B cell (primary cell): ENCODE results near the gene PTPRN2. TPM values are rescaled to one million over a fixed set of nuclear protein-coding genes. Genes with fewer than 3 reads are reported as not detected.

Experiments
- ATAC-seq: fragments of 200-7000 bp; cut with Tn5 transposase; one replicate; pipeline ENCODE4 v1.10.0; 2021; ENCODE audit warnings: low read depth, mild to moderate bottlenecking, moderate number of reproducible peaks, moderate library complexity
- CTCF ChIA-PET: fragments of 350-600 bp; sonication (Branson Sonifier 250); formaldehyde crosslinking; loops from one replicate; lab custom pipeline; 2021; ENCODE audit warnings: antibody characterized with exemption, inconsistent platforms; lab: Charles Lee
- POLR2A ChIA-PET: fragments of 350-600 bp; sonication (Branson Sonifier 250); formaldehyde crosslinking; loops from one replicate; lab custom pipeline; 2021; ENCODE audit warnings: antibody characterized with exemption; lab: Charles Lee
- DNase-seq: peaks from one replicate; pipeline ENCODE4 v3.0.0; 2013
- H2AFZ ChIP-seq: 2 replicates; pipeline ENCODE4 v1.6.1; 2012; ENCODE audit warnings: mild to moderate bottlenecking, low read depth, low read length; ENCODE audit not compliant: insufficient read depth, poor library complexity, severe bottlenecking
- H3K27ac ChIP-seq, 2 donors: 1 replicate in 1 of 2; 2 replicates in 1 of 2; pipeline ENCODE4 v1.5.1; 2012 to 2013; ENCODE audit warnings: low read length in 2 of 2, mild to moderate bottlenecking in 2 of 2, moderate library complexity in 1 of 2
- H3K27me3 ChIP-seq, 4 experiments: fragments of 200-600 bp in 1 of 4; sonication (generic) in 1 of 4; replicated peaks in 1 of 4; 1 replicate in 2 of 4; 2 replicates in 2 of 4; pipeline versions ENCODE4 v1.6.1 to v1.7.0; 2013 to 2016; ENCODE audit warnings: low read length in 3 of 4, mild to moderate bottlenecking in 2 of 4, mixed read lengths in 1 of 4, moderate library complexity in 1 of 4; ENCODE audit not compliant: insufficient read depth in 4 of 4, control insufficient read depth in 3 of 4; ENCODE audit errors: control extremely low read depth in 1 of 4
- H3K36me3 ChIP-seq, 2 experiments: replicated peaks in 1 of 2; 1 replicate in 1 of 2; 2 replicates in 1 of 2; pipeline versions ENCODE4 v1.6.1 to v1.7.1; 2013; ENCODE audit warnings: low read length in 1 of 2; ENCODE audit not compliant: insufficient read depth in 2 of 2, control insufficient read depth in 1 of 2; ENCODE audit errors: control extremely low read depth in 1 of 2, extremely low read depth in 1 of 2
- H3K4me1 ChIP-seq, 2 donors: fragments of 200-600 bp in 1 of 2; sonication (generic) in 1 of 2; 1 replicate in 1 of 2; 2 replicates in 1 of 2; pipeline versions ENCODE4 v1.5.1 to v1.6.1; 2013 to 2017; ENCODE audit warnings: low read length in 2 of 2; ENCODE audit not compliant: control insufficient read depth in 2 of 2, insufficient read depth in 2 of 2
- H3K4me2 ChIP-seq: replicated peaks from 2 replicates; pipeline ENCODE3; 2012; ENCODE audit warnings: mild to moderate bottlenecking, low read depth, low read length; ENCODE audit not compliant: poor library complexity, severe bottlenecking
- H3K4me3 ChIP-seq, 5 experiments: fragments of 200-600 bp in 1 of 5; sonication (generic) in 1 of 5; 1 replicate in 3 of 5; 2 replicates in 2 of 5; pipeline versions ENCODE4 v1.5.1 to v1.7.0; 2011 to 2016; ENCODE audit warnings: low read length in 4 of 5, mild to moderate bottlenecking in 4 of 5, low read depth in 2 of 5, control low read depth in 1 of 5, moderate library complexity in 1 of 5; ENCODE audit not compliant: insufficient read depth in 1 of 5; ENCODE audit errors: control extremely low read depth in 1 of 5, extremely low read depth in 1 of 5
- H3K79me2 ChIP-seq: fragments of 200-600 bp; sonication (generic); one replicate; pipeline ENCODE4 v1.6.0; 2016; ENCODE audit warnings: low read length; ENCODE audit not compliant: control insufficient read depth, insufficient read depth
- H3K9ac ChIP-seq: fragments of 200-600 bp; sonication (generic); 2 replicates; pipeline ENCODE4 v1.6.1; 2017; ENCODE audit warnings: mild to moderate bottlenecking, low read length, moderate library complexity
- H3K9me3 ChIP-seq, 3 donors: one replicate each; pipeline versions ENCODE4 v1.6.1 to v1.7.1; 2013; ENCODE audit warnings: low read length in 2 of 3; ENCODE audit not compliant: control insufficient read depth in 2 of 3, insufficient read depth in 1 of 3; ENCODE audit errors: control extremely low read depth in 1 of 3
- H4K20me1 ChIP-seq: 2 replicates; pipeline ENCODE4 v1.6.0; 2012; ENCODE audit warnings: mild to moderate bottlenecking, low read length; ENCODE audit not compliant: insufficient read depth, control insufficient read depth, poor library complexity, severe bottlenecking
- H3K27ac Mint-ChIP-seq: one replicate; pipeline ENCODE4 v1.8.0; 2021; ENCODE audit warnings: mixed read lengths
- H3K27me3 Mint-ChIP-seq: one replicate; pipeline ENCODE4 v1.8.0; 2021; ENCODE audit warnings: mixed read lengths
- H3K4me1 Mint-ChIP-seq: one replicate; pipeline ENCODE4 v1.8.0; 2021; ENCODE audit warnings: mixed read lengths
- H3K4me3 Mint-ChIP-seq: one replicate; pipeline ENCODE4 v1.8.0; 2021; ENCODE audit warnings: mixed read lengths
- H3K9me3 Mint-ChIP-seq: one replicate; pipeline ENCODE4 v1.8.0; 2022; ENCODE audit warnings: mixed read lengths; ENCODE audit not compliant: insufficient read depth
- CTCF ChIP-seq: fragments of 200-600 bp; IDR thresholded peaks from one replicate; pipeline ENCODE4 v1.8.0; 2022; ENCODE audit warnings: antibody characterized with exemption, mild to moderate bottlenecking
- EZH2 ChIP-seq: IDR thresholded peaks from 2 replicates; pipeline ENCODE4 v1.6.1; 2012; ENCODE audit warnings: borderline replicate concordance, low read depth, mild to moderate bottlenecking, moderate library complexity, low read length; ENCODE audit not compliant: insufficient read depth, poor library complexity, severe bottlenecking
- WGBS: methylation state at CpG from one replicate; pipeline ENCODE4 v1.1.5; 2013; ENCODE audit warnings: missing lambda C conversion rate; ENCODE audit not compliant: insufficient coverage; 5-methylcytosine and 5-hydroxymethylcytosine counted together
- intact Hi-C: fragments of 100-400 bp; cut with micrococcal nuclease; formaldehyde crosslinking; loops from one replicate; pipeline ENCODE4 v1.10.0; 2022
- polyA plus RNA-seq: library from polyadenylated mRNA; depleted of rRNA; stranded (reverse); fragments of >200 nt; gene quantifications from 2 replicates; pipeline ENCODE4 v1.2.3, GENCODE V29; 2012
- total RNA-seq, 2 donors: library from RNA; stranded (reverse); fragments of 120-200 nt in 1 of 2; gene quantifications; 1 replicate in 1 of 2; 2 replicates in 1 of 2; pipeline versions ENCODE4 v1.2.3 to v1.2.4, GENCODE V29; 2013 to 2022

The PTPRN2 gene
- total and polyA plus RNA-seq, 2 donors (not counting 1 experiment from before 2014, with no cell fraction given) = 2.0 to 5.0 TPM

GRCh38 chr7:157885140-157885539 lies 702.5 kb downstream of the PTPRN2 start:
- no peak for TF ChIP-seq CTCF
- no peak for TF ChIP-seq EZH2
- H3K9me3 Mint-ChIP-seq = no peaks in the 10 kb centered on the region
- peaks cover 4% of the 10 kb centered on the region for H3K27me3 Mint-ChIP-seq
- Histone ChIP-seq H2AFZ (no peak overlapping the region), H4K20me1 (no peaks in the 10 kb centered on the region), H3K9me3 (peaks cover 0 to 34% (median 2%) of the 10 kb centered on the region in 3 donors), H3K4me2 (no peak overlapping the region), H3K27ac (no peak overlapping the region), H3K79me2 (no peaks in the 10 kb centered on the region), H3K27me3 (no peaks in the 10 kb centered on the region), H3K36me3 (no peaks in the 10 kb centered on the region), H3K9ac (no peak overlapping the region), H3K4me1 (no peaks in the 10 kb centered on the region), H3K4me3 (no peak overlapping the region)
- ATAC-seq (no peak), DNase-seq (no peak)
- no peaks in the 10 kb centered on the region for H3K4me1 Mint-ChIP-seq
- no peak overlapping the region for H3K4me3 Mint-ChIP-seq
- WGBS = 64% methylated on average over 6 of the region's 6 CpGs
- CTCF ChIA-PET = no interaction called here
- POLR2A ChIA-PET = no interaction called here
- H3K27ac Mint-ChIP-seq = no peak overlapping the region
- intact Hi-C loops = no loop called here

DNA sequence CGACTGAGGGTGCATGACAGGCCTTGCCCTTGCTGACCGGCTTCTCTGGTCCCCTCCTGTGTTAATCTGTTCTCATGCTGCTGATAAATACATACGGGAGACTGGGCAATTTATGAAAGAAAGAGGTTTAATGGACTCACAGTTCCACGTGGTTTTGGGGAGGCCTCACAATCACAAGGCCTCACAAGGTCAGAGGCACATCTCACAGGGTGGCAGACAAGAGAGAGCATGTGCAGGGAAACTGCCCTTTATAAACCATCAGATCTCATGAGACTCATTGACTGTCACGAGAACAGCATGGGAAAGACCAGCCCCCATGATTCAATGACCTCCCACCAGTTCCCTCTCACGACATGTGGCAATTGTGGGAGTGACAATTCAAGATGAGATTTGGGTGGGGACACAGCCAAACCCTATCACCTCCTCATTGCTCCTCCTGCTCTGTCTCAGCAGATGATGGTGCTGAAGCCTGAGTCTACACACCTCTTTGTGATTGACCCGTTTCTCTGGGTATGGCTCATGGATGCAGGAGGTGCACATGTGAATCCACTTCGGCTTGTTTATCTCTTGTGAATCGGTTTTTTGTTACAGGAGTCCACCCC lies 703.1 kb downstream of the PTPRN2 start:
- Histone ChIP-seq H3K79me2 (no peaks in the 10 kb centered on the region), H3K9me3 (peaks cover 0 to 34% (median 2%) of the 10 kb centered on the region in 3 donors), H3K27ac (no peak overlapping the region), H3K36me3 (no peaks in the 10 kb centered on the region), H2AFZ (no peak overlapping the region), H4K20me1 (no peaks in the 10 kb centered on the region), H3K27me3 (no peaks in the 10 kb centered on the region), H3K4me3 (no peak overlapping the region), H3K4me2 (no peak overlapping the region), H3K9ac (no peak overlapping the region), H3K4me1 (no peaks in the 10 kb centered on the region)
- DNase-seq (no peak), ATAC-seq (no peak)
- H3K27ac Mint-ChIP-seq = no peak overlapping the region
- peaks cover 4% of the 10 kb centered on the region for H3K27me3 Mint-ChIP-seq
- ChIA-PET POLR2A (no interaction called here), CTCF (no interaction called here)
- TF ChIP-seq CTCF = no peak
- intact Hi-C loops = no loop called here
- WGBS = 91% methylated on average over 6 of the region's 9 CpGs
- no peak overlapping the region for H3K4me3 Mint-ChIP-seq
- no peaks in the 10 kb centered on the region for H3K9me3 Mint-ChIP-seq
- H3K4me1 Mint-ChIP-seq = no peaks in the 10 kb centered on the region
